ENCODE data around the gene SCN4B.

The SCN4B gene

GRCh38 chr11:118174006-118174567 lies 21.5 kb upstream of the SCN4B start:
- no peak for DNase-seq

- DNase-seq = no peak
Observed at GRCh38 chr11:118172356-118172755, 19.7 kb upstream of the SCN4B start.

GRCh38 chr11:118171269-118172062 lies 18.8 kb upstream of the SCN4B start:
- peak; percentile 90 for DNase-seq

GRCh38 chr11:118170882-118171268 lies 18.3 kb upstream of the SCN4B start:
- DNase-seq = no peak

GRCh38 chr11:118170231-118170630 lies 17.6 kb upstream of the SCN4B start:
- no peak for DNase-seq

- DNase-seq = no peak
Observed at GRCh38 chr11:118169300-118170140, 16.9 kb upstream of the SCN4B start.

- no peak for DNase-seq
Observed at GRCh38 chr11:118168751-118169150, 16.1 kb upstream of the SCN4B start.

- no peak for DNase-seq
Observed at GRCh38 chr11:118168316-118168715, 15.7 kb upstream of the SCN4B start.

- no peak for DNase-seq
Observed at GRCh38 chr11:118167906-118168305, 15.3 kb upstream of the SCN4B start.

GRCh38 chr11:118167253-118167652 lies 14.6 kb upstream of the SCN4B start:
- no peak for DNase-seq

- DNase-seq = no peak
Observed at GRCh38 chr11:118166641-118167040, 14.0 kb upstream of the SCN4B start.

GRCh38 chr11:118164885-118165284 lies 12.3 kb upstream of the SCN4B start:
- no peak for DNase-seq

GRCh38 chr11:118163494-118163893 lies 10.9 kb upstream of the SCN4B start:
- no peak for DNase-seq

GRCh38 chr11:118162846-118163245 lies 10.2 kb upstream of the SCN4B start:
- no peak for DNase-seq

- no peak for DNase-seq
Observed at GRCh38 chr11:118161786-118162185, 9.2 kb upstream of the SCN4B start.

GRCh38 chr11:118157186-118157895 lies 4.7 kb upstream of the SCN4B start:
- DNase-seq = no peak

- peak; percentile 37 for DNase-seq
Observed at GRCh38 chr11:118156531-118157185, 4.0 kb upstream of the SCN4B start.

- DNase-seq = no peak
Observed at GRCh38 chr11:118155776-118156530, 3.3 kb upstream of the SCN4B start.

- no peak for DNase-seq
Observed at GRCh38 chr11:118154641-118155040, 2.0 kb upstream of the SCN4B start.

GRCh38 chr11:118153976-118154375 lies 1.4 kb upstream of the SCN4B start:
- no peak for DNase-seq

GRCh38 chr11:118153516-118153915 lies 893 bp upstream of the SCN4B start:
- DNase-seq = peak; percentile 14

All from eye (tissue), 1 donor.